HepG2 (cell line): Measurements from ENCODE around the gene CKLF. TPM values are rescaled to one million over a fixed set of nuclear protein-coding genes. Genes with fewer than 3 reads are reported as not detected.

Source experiments
- DPF2 ChIP-seq: sonication (generic); formaldehyde crosslinking; IDR thresholded peaks from 2 replicates; pipeline ENCODE4 v1.4.0; 2020; ENCODE audit warnings: mild to moderate bottlenecking, low read depth, missing genetic modification reagents, borderline replicate concordance
- ELF3 ChIP-seq: IDR thresholded peaks from 2 replicates; pipeline ENCODE4 v1.6.1; 2016; ENCODE audit warnings: missing genetic modification reagents, missing compliant biosample characterization
- FLYWCH1 ChIP-seq: sonication (generic); formaldehyde crosslinking; IDR thresholded peaks from 2 replicates; pipeline ENCODE4 v1.8.1; 2023; ENCODE audit warnings: mild to moderate bottlenecking, missing genetic modification reagents
- GABPB1 ChIP-seq: IDR thresholded peaks from 2 replicates; pipeline ENCODE4 v1.6.1; 2016; ENCODE audit warnings: mild to moderate bottlenecking, missing genetic modification reagents, moderate library complexity, missing compliant biosample characterization
- HDAC1 ChIP-seq: sonication (generic); formaldehyde crosslinking; IDR thresholded peaks from 2 replicates; pipeline ENCODE4 v1.5.1; 2020; ENCODE audit warnings: mild to moderate bottlenecking, missing genetic modification reagents
- MAZ ChIP-seq, 2 experiments: sonication (generic) in 1 of 2; formaldehyde crosslinking in 1 of 2; IDR thresholded peaks; 2 replicates each; pipeline versions ENCODE4 v1.5.0 to v1.6.1; 2012 to 2020; ENCODE audit warnings: low read depth in 2 of 2, mild to moderate bottlenecking in 2 of 2, borderline replicate concordance in 1 of 2, improper control_type of control experiment in 1 of 2, low read length in 1 of 2, missing genetic modification reagents in 1 of 2, moderate library complexity in 1 of 2
- SALL1 ChIP-seq: sonication (generic); formaldehyde crosslinking; IDR thresholded peaks from 2 replicates; pipeline ENCODE4 v1.8.0; 2022; ENCODE audit warnings: mild to moderate bottlenecking, missing genetic modification reagents
- SNAI1 ChIP-seq: sonication (generic); formaldehyde crosslinking; IDR thresholded peaks from 2 replicates; pipeline ENCODE4 v1.5.0; 2020; ENCODE audit warnings: mild to moderate bottlenecking, missing genetic modification reagents, borderline replicate concordance
- TBL1XR1 ChIP-seq: fragments of 150-350 bp; IDR thresholded peaks from 2 replicates; pipeline ENCODE4 v1.6.1; 2014; ENCODE audit warnings: borderline replicate concordance, low read length; ENCODE audit not compliant: partially characterized antibody
- TSC22D2 ChIP-seq: sonication (generic); formaldehyde crosslinking; IDR thresholded peaks from 2 replicates; pipeline ENCODE4 v1.5.1; 2020; ENCODE audit warnings: missing genetic modification reagents, mild to moderate bottlenecking, borderline replicate concordance
- ZBTB25 ChIP-seq: IDR thresholded peaks from 2 replicates; pipeline ENCODE4 v1.6.1; 2018; ENCODE audit warnings: missing genetic modification reagents
- ZC3H4 ChIP-seq: sonication (generic); formaldehyde crosslinking; IDR thresholded peaks from 2 replicates; pipeline ENCODE4 v1.4.0; 2020; ENCODE audit warnings: missing genetic modification reagents, borderline replicate concordance
- ZFX ChIP-seq: sonication (generic); formaldehyde crosslinking; IDR thresholded peaks from 2 replicates; pipeline ENCODE4 v1.4.0; 2020; ENCODE audit warnings: mild to moderate bottlenecking, low read depth, missing genetic modification reagents, moderate library complexity
- ZGPAT ChIP-seq: IDR thresholded peaks from 2 replicates; pipeline ENCODE4 v1.6.1; 2016; ENCODE audit warnings: mild to moderate bottlenecking
- ZNF17 ChIP-seq: sonication (generic); formaldehyde crosslinking; IDR thresholded peaks from 2 replicates; pipeline ENCODE4 v1.5.0; 2020; ENCODE audit warnings: mild to moderate bottlenecking, missing genetic modification reagents
- ZNF615 ChIP-seq: sonication (generic); formaldehyde crosslinking; IDR thresholded peaks from 2 replicates; pipeline ENCODE4 v1.5.0; 2020; ENCODE audit warnings: mild to moderate bottlenecking, missing genetic modification reagents, borderline replicate concordance
- ZNF770 ChIP-seq: sonication (generic); formaldehyde crosslinking; IDR thresholded peaks from 2 replicates; pipeline ENCODE4 v1.5.0; 2020; ENCODE audit warnings: mild to moderate bottlenecking, missing genetic modification reagents
- polyA plus RNA-seq, 8 experiments: library from polyadenylated mRNA; depleted of rRNA in 3 of 8; stranded (reverse) in 7 of 8; unstranded in 1 of 8; fragments of >200 nt; fragmentation: Illumina TruSeq in 4 of 8; extraction: Trizol in 4 of 8; gene quantifications; 2 replicates each; pipeline versions ENCODE4 v1.2.1 to v1.2.3, GENCODE V29; 2011 to 2016; ENCODE audit warnings: low read depth in 4 of 8, missing spikeins in 1 of 8, mixed read lengths in 1 of 8; ENCODE audit not compliant: insufficient read depth in 1 of 8
- total RNA-seq, 5 experiments: library from RNA; depleted of rRNA; stranded (reverse); fragments of >200 nt; fragmentation: Illumina TruSeq; extraction: Trizol; gene quantifications; 2 replicates each; pipeline ENCODE4 v1.2.3, GENCODE V29; 2016; ENCODE audit warnings: low read depth in 1 of 5
- TF ChIP-seq, protein P1 (sequence below): sonication (generic); formaldehyde crosslinking; IDR thresholded peaks from 2 replicates; pipeline ENCODE4 v1.4.0; 2020; ENCODE audit warnings: missing genetic modification reagents, mild to moderate bottlenecking, borderline replicate concordance
- TF ChIP-seq, protein P2 (sequence below): sonication (generic); formaldehyde crosslinking; IDR thresholded peaks from 2 replicates; pipeline ENCODE4 v1.4.0; 2020; ENCODE audit warnings: missing genetic modification reagents

CKLF gene
- total and polyA plus RNA-seq, 2 of the 13 experiments (the other 11 are each of a cell fraction or from before 2014, with no cell fraction given) = 120 to 167 TPM

GRCh38 chr16:66512272-66513110 lies 39.9 kb upstream of the CKLF start (continued):
- TF ChIP-seq, protein P1, sequence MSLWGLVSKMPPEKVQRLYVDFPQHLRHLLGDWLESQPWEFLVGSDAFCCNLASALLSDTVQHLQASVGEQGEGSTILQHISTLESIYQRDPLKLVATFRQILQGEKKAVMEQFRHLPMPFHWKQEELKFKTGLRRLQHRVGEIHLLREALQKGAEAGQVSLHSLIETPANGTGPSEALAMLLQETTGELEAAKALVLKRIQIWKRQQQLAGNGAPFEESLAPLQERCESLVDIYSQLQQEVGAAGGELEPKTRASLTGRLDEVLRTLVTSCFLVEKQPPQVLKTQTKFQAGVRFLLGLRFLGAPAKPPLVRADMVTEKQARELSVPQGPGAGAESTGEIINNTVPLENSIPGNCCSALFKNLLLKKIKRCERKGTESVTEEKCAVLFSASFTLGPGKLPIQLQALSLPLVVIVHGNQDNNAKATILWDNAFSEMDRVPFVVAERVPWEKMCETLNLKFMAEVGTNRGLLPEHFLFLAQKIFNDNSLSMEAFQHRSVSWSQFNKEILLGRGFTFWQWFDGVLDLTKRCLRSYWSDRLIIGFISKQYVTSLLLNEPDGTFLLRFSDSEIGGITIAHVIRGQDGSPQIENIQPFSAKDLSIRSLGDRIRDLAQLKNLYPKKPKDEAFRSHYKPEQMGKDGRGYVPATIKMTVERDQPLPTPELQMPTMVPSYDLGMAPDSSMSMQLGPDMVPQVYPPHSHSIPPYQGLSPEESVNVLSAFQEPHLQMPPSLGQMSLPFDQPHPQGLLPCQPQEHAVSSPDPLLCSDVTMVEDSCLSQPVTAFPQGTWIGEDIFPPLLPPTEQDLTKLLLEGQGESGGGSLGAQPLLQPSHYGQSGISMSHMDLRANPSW (CRISPR knock-in tag) = peak; percentile 85
- 0 out of 2 replicates have a peak, but pooled peaks have one; percentile 17 for TF ChIP-seq ZFX (CRISPR knock-in tag)
- 0 out of 2 replicates have a peak, but pooled peaks have one; percentile 35 for TF ChIP-seq DPF2 (CRISPR knock-in tag)
- peak; percentile 63 for TF ChIP-seq HDAC1 (CRISPR knock-in tag)
- TF ChIP-seq, protein P2, sequence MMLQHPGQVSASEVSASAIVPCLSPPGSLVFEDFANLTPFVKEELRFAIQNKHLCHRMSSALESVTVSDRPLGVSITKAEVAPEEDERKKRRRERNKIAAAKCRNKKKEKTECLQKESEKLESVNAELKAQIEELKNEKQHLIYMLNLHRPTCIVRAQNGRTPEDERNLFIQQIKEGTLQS = peak; percentile 87; the same call in 1 of the 2 replicates
- peak; percentile 99 for TF ChIP-seq ZNF770 (CRISPR knock-in tag)
- no peak for TF ChIP-seq ZC3H4
- TF ChIP-seq FLYWCH1 (CRISPR knock-in tag) = no peak
- peak; percentile 92 for TF ChIP-seq SALL1 (CRISPR knock-in tag)
- TF ChIP-seq TBL1XR1 = peak; percentile 0
- 0 out of 2 replicates have a peak, but pooled peaks have one; percentile 38 for TF ChIP-seq ZBTB25 (CRISPR knock-in tag)
- 0 out of 2 replicates have a peak, but pooled peaks have one; percentile 55 for TF ChIP-seq ZNF17 (CRISPR knock-in tag)
- TF ChIP-seq ZGPAT = peak; percentile 68; the same call in 1 of the 2 replicates
- TF ChIP-seq ELF3 = 0 out of 2 replicates have a peak, but pooled peaks have one; percentile 37
- no peak for TF ChIP-seq TSC22D2 (CRISPR knock-in tag)
- TF ChIP-seq GABPB1 (CRISPR knock-in tag) = peak; percentile 39
- TF ChIP-seq ZNF615 (CRISPR knock-in tag) = 0 out of 2 replicates have a peak, but pooled peaks have one; percentile 38
- no peak for TF ChIP-seq SNAI1 (CRISPR knock-in tag)
- no peak for TF ChIP-seq MAZ (IDR thresholded peaks at IDR 0.05; ENCODE audit: borderline replicate concordance, low read depth, low read length)
- 0 out of 2 replicates have a peak, but pooled peaks have one; percentile 18 for TF ChIP-seq MAZ (CRISPR knock-in tag; IDR thresholded peaks at IDR 0.05; ENCODE audit: low read depth)
